Stimulated activated CD8-positive, alpha-beta memory T cell treated with anti-CD3 and anti-CD28 coated beads, Interleukin-12 subunit alpha, Interleukin-12 subunit beta, amount 100 ng/mL, for 24 hours (primary cell): Measurements from ENCODE around the gene PODNL1.
"Not testable (repeated sequence)": the region's sequence is repeated elsewhere in the genome, so short reads cannot be mapped to it uniquely, and the experiment has no call there.

Experiments
- DNase-seq: peaks from one replicate; pipeline ENCODE4 v3.0.0-alpha.2; 2020; ENCODE audit errors: extremely low read depth

Gene PODNL1

GRCh38 chr19:13926715-13927114 lies 11.5 kb downstream of the PODNL1 start:
- no peak for DNase-seq

GRCh38 chr19:13926010-13926409 lies 12.2 kb downstream of the PODNL1 start:
- DNase-seq, result no peak

GRCh38 chr19:13923194-13923987 lies 14.8 kb downstream of the PODNL1 start:
- DNase-seq, result no peak

- DNase-seq, result not testable (repeated sequence)
Observed at GRCh38 chr19:13922118-13922517, 16.1 kb downstream of the PODNL1 start.

- DNase-seq, result no peak
Observed at GRCh38 chr19:13920940-13921747, 17.1 kb downstream of the PODNL1 start.

GRCh38 chr19:13920524-13920923 lies 17.7 kb downstream of the PODNL1 start:
- DNase-seq, result no peak

- no peak for DNase-seq
Observed at GRCh38 chr19:13918726-13919411, 19.3 kb downstream of the PODNL1 start.

- DNase-seq, result no peak
Observed at GRCh38 chr19:13917888-13918406, 20.3 kb downstream of the PODNL1 start.

GRCh38 chr19:13914777-13915176 lies 23.4 kb downstream of the PODNL1 start:
- DNase-seq, result no peak

- no peak for DNase-seq
Observed at GRCh38 chr19:13913352-13913751, 24.9 kb downstream of the PODNL1 start.

- DNase-seq, result no peak
Observed at GRCh38 chr19:13909430-13909829, 28.8 kb downstream of the PODNL1 start.

GRCh38 chr19:13908674-13909073 lies 29.5 kb downstream of the PODNL1 start:
- DNase-seq, result no peak

- no peak for DNase-seq
Observed at GRCh38 chr19:13906910-13907309, 31.3 kb downstream of the PODNL1 start.

GRCh38 chr19:13906521-13906904 lies 31.7 kb downstream of the PODNL1 start:
- DNase-seq, result no peak

GRCh38 chr19:13905634-13906520 lies 32.3 kb downstream of the PODNL1 start, which contains the start of the genes BRME1 and CC2D1A:
BRME1 (minus strand) TSS chr19:13906117; CDS start chr19:13904892, 1,225 bp downstream.
CC2D1A (plus strand) TSS chr19:13906201; CDS start chr19:13906442, 241 bp downstream.
- DNase-seq, result peak; percentile 89

- no peak for DNase-seq
Observed at GRCh38 chr19:13902993-13903555, 35.1 kb downstream of the PODNL1 start.

GRCh38 chr19:13899912-13900584 lies 38.2 kb downstream of the PODNL1 start:
- no peak for DNase-seq

- DNase-seq, result no peak
Observed at GRCh38 chr19:13899393-13899792, 38.8 kb downstream of the PODNL1 start.

- no peak for DNase-seq
Observed at GRCh38 chr19:13896227-13896626, 42.0 kb downstream of the PODNL1 start.

- no peak for DNase-seq
Observed at GRCh38 chr19:13894552-13894951, 43.7 kb downstream of the PODNL1 start.
